HG03442 (cell line): ENCODE measurements around the gene CEP95.
"Not testable (repeated sequence)": the region's sequence is repeated elsewhere in the genome, so short reads cannot be mapped to it uniquely, and the experiment has no call there.

Experiments
- ATAC-seq: cut with Tn5 transposase; IDR thresholded peaks from one replicate; pipeline ENCODE4 v1.9.1; 2021; ENCODE audit warnings: mild to moderate bottlenecking, moderate library complexity; ENCODE audit not compliant: unreplicated experiment

Gene CEP95

GRCh38 chr17:64565563-64565962, 58.8 kb downstream of the CEP95 start:
- no peak for ATAC-seq

- no peak for ATAC-seq
Observed at GRCh38 chr17:64571746-64572145, 65.0 kb downstream of the CEP95 start.

GRCh38 chr17:64572682-64573154, 65.9 kb downstream of the CEP95 start:
- no peak for ATAC-seq

GRCh38 chr17:64573214-64573613, 66.4 kb downstream of the CEP95 start:
- no peak for ATAC-seq

GRCh38 chr17:64574646-64575045, 67.9 kb downstream of the CEP95 start:
- no peak for ATAC-seq

- no peak for ATAC-seq
Observed at GRCh38 chr17:64575431-64575830, 68.7 kb downstream of the CEP95 start.

- ATAC-seq, result not testable (repeated sequence)
Observed at GRCh38 chr17:64577025-64577424, 70.2 kb downstream of the CEP95 start.

- no peak for ATAC-seq
Observed at GRCh38 chr17:64579917-64580316, 73.1 kb downstream of the CEP95 start.

GRCh38 chr17:64580384-64581315, 73.9 kb downstream of the CEP95 start:
- no peak for ATAC-seq

- ATAC-seq, result no peak
Observed at GRCh38 chr17:64583038-64583437, 76.3 kb downstream of the CEP95 start.

- ATAC-seq, result no peak
Observed at GRCh38 chr17:64585146-64585545, 78.4 kb downstream of the CEP95 start.
